Ishikawa (cell line): ENCODE results near the gene SLC41A2.

Experiments used
- CEBPB ChIP-seq: IDR thresholded peaks from 2 replicates; pipeline ENCODE4 v1.6.1; 2012
- EGR1 ChIP-seq: IDR thresholded peaks from 2 replicates; pipeline ENCODE4 v1.6.1; 2012
- EP300 ChIP-seq: IDR thresholded peaks from 2 replicates; pipeline ENCODE4 v1.6.1; 2012; ENCODE audit warnings: borderline replicate concordance
- RAD21 ChIP-seq: IDR thresholded peaks from 2 replicates; pipeline ENCODE4 v1.6.1; 2012; ENCODE audit warnings: low read depth
- TAF1 ChIP-seq: IDR thresholded peaks from 2 replicates; pipeline ENCODE4 v1.6.1; 2012; ENCODE audit warnings: low read depth, mild to moderate bottlenecking
- TEAD4 ChIP-seq: IDR thresholded peaks from 2 replicates; pipeline ENCODE4 v1.6.1; 2012
- YY1 ChIP-seq: IDR thresholded peaks from 2 replicates; pipeline ENCODE4 v1.6.1; 2012; ENCODE audit warnings: low read depth
- ZBTB7A ChIP-seq: IDR thresholded peaks from 2 replicates; pipeline ENCODE4 v1.6.1; 2012; ENCODE audit warnings: low read depth
- TF ChIP-seq, protein P1 (sequence below): IDR thresholded peaks from 2 replicates; pipeline ENCODE4 v1.6.1; 2012; ENCODE audit warnings: low read depth, mild to moderate bottlenecking
- TF ChIP-seq, protein P2 (sequence below): IDR thresholded peaks from 2 replicates; pipeline ENCODE4 v1.6.1; 2012

DNA sequence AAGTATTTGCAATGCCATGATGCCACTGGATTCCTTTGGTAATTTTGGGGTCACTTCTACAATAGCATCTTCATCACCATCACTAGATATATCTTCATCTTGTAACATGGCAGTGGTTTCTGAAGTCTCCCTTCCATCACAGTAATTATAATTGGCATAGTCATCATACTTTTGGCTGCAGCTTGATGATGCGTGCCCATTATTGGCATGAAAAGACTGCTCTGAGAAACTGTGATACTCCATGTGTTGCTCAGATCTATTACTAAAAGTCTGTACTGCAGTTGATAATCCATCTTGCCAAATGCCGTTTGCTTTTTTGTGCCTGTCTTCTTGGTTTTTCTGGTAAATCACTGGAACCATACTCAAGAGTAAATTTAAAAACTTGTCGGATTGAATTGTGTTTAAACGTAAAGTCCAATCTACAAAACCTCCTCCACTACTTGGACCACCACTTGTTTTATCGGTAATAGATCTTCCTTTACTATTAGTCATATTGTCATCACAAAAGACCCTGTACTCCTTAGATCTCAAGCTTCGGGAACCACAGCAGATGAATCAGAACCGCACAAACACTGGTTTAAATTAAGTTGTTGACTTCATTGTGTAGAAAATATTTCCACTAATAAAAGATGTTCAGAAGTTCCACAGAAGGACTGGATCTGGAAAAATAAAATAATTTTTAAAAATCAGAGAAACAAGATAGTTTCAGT is 29.9 kb downstream of the SLC41A2 start:
- TF ChIP-seq ZBTB7A (no peak), CEBPB (no peak), TAF1 (no peak), RAD21 (no peak), YY1 (no peak), EGR1 (no peak), EP300 (no peak), TEAD4 (no peak)
- TF ChIP-seq, protein P1, sequence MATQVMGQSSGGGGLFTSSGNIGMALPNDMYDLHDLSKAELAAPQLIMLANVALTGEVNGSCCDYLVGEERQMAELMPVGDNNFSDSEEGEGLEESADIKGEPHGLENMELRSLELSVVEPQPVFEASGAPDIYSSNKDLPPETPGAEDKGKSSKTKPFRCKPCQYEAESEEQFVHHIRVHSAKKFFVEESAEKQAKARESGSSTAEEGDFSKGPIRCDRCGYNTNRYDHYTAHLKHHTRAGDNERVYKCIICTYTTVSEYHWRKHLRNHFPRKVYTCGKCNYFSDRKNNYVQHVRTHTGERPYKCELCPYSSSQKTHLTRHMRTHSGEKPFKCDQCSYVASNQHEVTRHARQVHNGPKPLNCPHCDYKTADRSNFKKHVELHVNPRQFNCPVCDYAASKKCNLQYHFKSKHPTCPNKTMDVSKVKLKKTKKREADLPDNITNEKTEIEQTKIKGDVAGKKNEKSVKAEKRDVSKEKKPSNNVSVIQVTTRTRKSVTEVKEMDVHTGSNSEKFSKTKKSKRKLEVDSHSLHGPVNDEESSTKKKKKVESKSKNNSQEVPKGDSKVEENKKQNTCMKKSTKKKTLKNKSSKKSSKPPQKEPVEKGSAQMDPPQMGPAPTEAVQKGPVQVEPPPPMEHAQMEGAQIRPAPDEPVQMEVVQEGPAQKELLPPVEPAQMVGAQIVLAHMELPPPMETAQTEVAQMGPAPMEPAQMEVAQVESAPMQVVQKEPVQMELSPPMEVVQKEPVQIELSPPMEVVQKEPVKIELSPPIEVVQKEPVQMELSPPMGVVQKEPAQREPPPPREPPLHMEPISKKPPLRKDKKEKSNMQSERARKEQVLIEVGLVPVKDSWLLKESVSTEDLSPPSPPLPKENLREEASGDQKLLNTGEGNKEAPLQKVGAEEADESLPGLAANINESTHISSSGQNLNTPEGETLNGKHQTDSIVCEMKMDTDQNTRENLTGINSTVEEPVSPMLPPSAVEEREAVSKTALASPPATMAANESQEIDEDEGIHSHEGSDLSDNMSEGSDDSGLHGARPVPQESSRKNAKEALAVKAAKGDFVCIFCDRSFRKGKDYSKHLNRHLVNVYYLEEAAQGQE: no peak
- TF ChIP-seq, protein P2, sequence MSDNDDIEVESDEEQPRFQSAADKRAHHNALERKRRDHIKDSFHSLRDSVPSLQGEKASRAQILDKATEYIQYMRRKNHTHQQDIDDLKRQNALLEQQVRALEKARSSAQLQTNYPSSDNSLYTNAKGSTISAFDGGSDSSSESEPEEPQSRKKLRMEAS: no peak
